ENCODE measurements around the gene PRSS27.

The PRSS27 gene

GRCh38 chr16:2708955-2709587, 11.0 kb downstream of the PRSS27 start:
- no peak for DNase-seq (ENCODE audit: low read depth in 3 of 3)

GRCh38 chr16:2708290-2708639, 11.8 kb downstream of the PRSS27 start:
- no peak for DNase-seq (ENCODE audit: low read depth in 3 of 3)

- no peak for DNase-seq (ENCODE audit: low read depth in 3 of 3)
Measured at GRCh38 chr16:2707368-2708289, 12.4 kb downstream of the PRSS27 start.

- DNase-seq (ENCODE audit: low read depth in 3 of 3), result no peak
Measured at GRCh38 chr16:2706611-2707311, 13.3 kb downstream of the PRSS27 start.

GRCh38 chr16:2706085-2706484, 13.9 kb downstream of the PRSS27 start:
- no peak for DNase-seq (ENCODE audit: low read depth in 3 of 3)

- no peak for DNase-seq (ENCODE audit: low read depth in 3 of 3)
Measured at GRCh38 chr16:2705351-2705750, 14.7 kb downstream of the PRSS27 start.

GRCh38 chr16:2704983-2705275, 15.1 kb downstream of the PRSS27 start:
- no peak for DNase-seq (ENCODE audit: low read depth in 3 of 3)

- no peak for DNase-seq (ENCODE audit: low read depth in 3 of 3)
Measured at GRCh38 chr16:2704166-2704982, 15.7 kb downstream of the PRSS27 start.

- DNase-seq (ENCODE audit: low read depth in 3 of 3), result no peak
Measured at GRCh38 chr16:2702871-2703745, 16.9 kb downstream of the PRSS27 start.

- no peak for DNase-seq (ENCODE audit: low read depth in 3 of 3)
Measured at GRCh38 chr16:2702438-2702825, 17.6 kb downstream of the PRSS27 start.

- DNase-seq (ENCODE audit: low read depth in 3 of 3), result no peak
Measured at GRCh38 chr16:2701713-2702437, 18.1 kb downstream of the PRSS27 start.

GRCh38 chr16:2701272-2701671, 18.8 kb downstream of the PRSS27 start:
- no peak for DNase-seq (ENCODE audit: low read depth in 3 of 3)

GRCh38 chr16:2700786-2701185, 19.2 kb downstream of the PRSS27 start:
- no peak for DNase-seq (ENCODE audit: low read depth in 3 of 3)

- DNase-seq (ENCODE audit: low read depth in 3 of 3), result no peak
Measured at GRCh38 chr16:2699791-2700600, 20.0 kb downstream of the PRSS27 start.

- DNase-seq (ENCODE audit: low read depth in 3 of 3), result no peak
Measured at GRCh38 chr16:2698965-2699750, 20.9 kb downstream of the PRSS27 start.

- DNase-seq (ENCODE audit: low read depth in 3 of 3), result no peak
Measured at GRCh38 chr16:2698103-2698870, 21.7 kb downstream of the PRSS27 start.

- no peak for DNase-seq (ENCODE audit: low read depth in 3 of 3)
Measured at GRCh38 chr16:2697401-2697948, 22.5 kb downstream of the PRSS27 start.
